Measurements from ENCODE around the gene ABHD8.
A peak's percentile ranks its signal among the peaks of the same experiment; 100 is the strongest.
"Not testable (repeated sequence)": the region's sequence is repeated elsewhere in the genome, so short reads cannot be mapped to it uniquely, and the experiment has no call there.

The ABHD8 gene

GRCh38 chr19:17296273-17296672 is 7.0 kb downstream of the ABHD8 start:
- no peak overlapping the region for H3K4me3 ChIP-seq (ENCODE audit: low read depth, low read length)
- peak; percentile 43 for DNase-seq (ENCODE audit: low read depth)
- TF ChIP-seq MAX (IDR thresholded peaks at IDR 0.05; ENCODE audit: low read depth, low read length): no peak
- no peak for TF ChIP-seq MYC (IDR thresholded peaks at IDR 0.05; ENCODE audit: low read depth, low read length)
- TF ChIP-seq POLR2A (IDR thresholded peaks at IDR 0.05; ENCODE audit: extremely low read depth, insufficient read length): no peak
- no peak for TF ChIP-seq CTCF (IDR thresholded peaks at IDR 0.05; ENCODE audit: low read depth, low read length)

- H3K4me3 ChIP-seq (ENCODE audit: low read depth, low read length): not testable (repeated sequence)
- DNase-seq (ENCODE audit: low read depth): peak; percentile 72
Observed at GRCh38 chr19:17295551-17295950, 7.7 kb downstream of the ABHD8 start.

- DNase-seq (ENCODE audit: low read depth): peak; percentile 44
- TF ChIP-seq MYC (IDR thresholded peaks at IDR 0.05; ENCODE audit: low read depth, low read length): no peak
- no peak for TF ChIP-seq CTCF (IDR thresholded peaks at IDR 0.05; ENCODE audit: low read depth, low read length)
- H3K4me3 ChIP-seq (ENCODE audit: low read depth, low read length): no peak overlapping the region
Observed at GRCh38 chr19:17294051-17294891, 9.0 kb downstream of the ABHD8 start.

GRCh38 chr19:17293605-17294004 is 9.6 kb downstream of the ABHD8 start:
- no peak for DNase-seq (ENCODE audit: low read depth)
- TF ChIP-seq CTCF (IDR thresholded peaks at IDR 0.05; ENCODE audit: low read depth, low read length): no peak
- no peak for TF ChIP-seq MYC (IDR thresholded peaks at IDR 0.05; ENCODE audit: low read depth, low read length)
- TF ChIP-seq POLR2A (IDR thresholded peaks at IDR 0.05; ENCODE audit: extremely low read depth, insufficient read length): no peak
- TF ChIP-seq MAX (IDR thresholded peaks at IDR 0.05; ENCODE audit: low read depth, low read length): no peak
- no peak overlapping the region for H3K4me3 ChIP-seq (ENCODE audit: low read depth, low read length)

GRCh38 chr19:17292301-17293074 is 10.7 kb downstream of the ABHD8 start:
- TF ChIP-seq CTCF (IDR thresholded peaks at IDR 0.05; ENCODE audit: low read depth, low read length) (peak; percentile 77), POLR2A (IDR thresholded peaks at IDR 0.05; ENCODE audit: extremely low read depth, insufficient read length) (peak; percentile 79), MYC (IDR thresholded peaks at IDR 0.05; ENCODE audit: low read depth, low read length) (peak; percentile 91), MAX (IDR thresholded peaks at IDR 0.05; ENCODE audit: low read depth, low read length) (peak; percentile 73)
- DNase-seq (ENCODE audit: low read depth): peak; percentile 88
- H3K4me3 ChIP-seq (ENCODE audit: low read depth, low read length): peak overlapping the region; percentile 72

- peak; percentile 74 for DNase-seq (ENCODE audit: low read depth)
- H3K4me3 ChIP-seq (ENCODE audit: low read depth, low read length): no peak overlapping the region
- TF ChIP-seq MYC (IDR thresholded peaks at IDR 0.05; ENCODE audit: low read depth, low read length): no peak
- TF ChIP-seq MAX (IDR thresholded peaks at IDR 0.05; ENCODE audit: low read depth, low read length): no peak
- TF ChIP-seq CTCF (IDR thresholded peaks at IDR 0.05; ENCODE audit: low read depth, low read length): no peak
- no peak for TF ChIP-seq POLR2A (IDR thresholded peaks at IDR 0.05; ENCODE audit: extremely low read depth, insufficient read length)
Observed at GRCh38 chr19:17289489-17289888, 13.7 kb downstream of the ABHD8 start.

Measured in NB4 (cell line).